Astrocyte (in vitro differentiated cells and primary cell): ENCODE measurements around the gene SLIT3. TPM values are rescaled to one million over a fixed set of nuclear protein-coding genes. Genes with fewer than 3 reads are reported as not detected.

ENCODE experiments used
- DNase-seq: peaks from one replicate; pipeline ENCODE4 v3.0.0-alpha.2; 2010; ENCODE audit warnings: low read depth
- FAIRE-seq: peaks from 2 replicates; lab custom pipeline; 2011; peaks lifted over from hg19 to GRCh38; lab: Jason Lieb, UNC
- H2AFZ ChIP-seq: 2 replicates; pipeline ENCODE4 v1.6.0; 2012; ENCODE audit warnings: low read depth, low read length, inconsistent platforms
- H3K27ac ChIP-seq: 2 replicates; pipeline ENCODE4 v1.5.1; 2011; ENCODE audit warnings: low read depth, low read length, inconsistent platforms
- H3K27me3 ChIP-seq: 2 replicates; pipeline ENCODE4 v1.6.0; 2011; ENCODE audit warnings: low read length, inconsistent platforms; ENCODE audit not compliant: insufficient read depth
- H3K36me3 ChIP-seq: 2 replicates; pipeline ENCODE4 v1.5.1; 2011; ENCODE audit warnings: low read length, inconsistent platforms; ENCODE audit not compliant: insufficient read depth
- H3K4me1 ChIP-seq: 2 replicates; pipeline ENCODE4 v1.5.1; 2011; ENCODE audit warnings: low read length, inconsistent platforms; ENCODE audit not compliant: insufficient read depth
- H3K4me2 ChIP-seq: 2 replicates; pipeline ENCODE4 v1.6.0; 2012; ENCODE audit warnings: low read length, inconsistent platforms
- H3K4me3 ChIP-seq: 2 replicates; pipeline ENCODE4 v1.5.1; 2011; ENCODE audit warnings: low read depth, mild to moderate bottlenecking, low read length, inconsistent platforms; ENCODE audit not compliant: insufficient read depth
- H3K79me2 ChIP-seq: 2 replicates; pipeline ENCODE4 v1.6.0; 2012; ENCODE audit warnings: mild to moderate bottlenecking, low read length, inconsistent platforms; ENCODE audit not compliant: insufficient read depth
- H3K9ac ChIP-seq: 2 replicates; pipeline ENCODE4 v1.6.0; 2012; ENCODE audit warnings: mild to moderate bottlenecking, low read length, inconsistent platforms
- H3K9me3 ChIP-seq: 2 replicates; pipeline ENCODE4 v1.5.1; 2012; ENCODE audit warnings: low read depth, mild to moderate bottlenecking, low read length, inconsistent platforms; ENCODE audit not compliant: insufficient read depth
- H4K20me1 ChIP-seq: 2 replicates; pipeline ENCODE4 v1.6.0; 2012; ENCODE audit warnings: low read length, inconsistent platforms; ENCODE audit not compliant: insufficient read depth
- H3K27ac Mint-ChIP-seq: one replicate; pipeline ENCODE4 v1.8.0; 2021; ENCODE audit warnings: mild to moderate bottlenecking, mixed read lengths; ENCODE audit not compliant: unreplicated experiment
- H3K27me3 Mint-ChIP-seq: one replicate; pipeline ENCODE4 v1.8.0; 2021; ENCODE audit warnings: low read depth, mixed read lengths; ENCODE audit not compliant: unreplicated experiment
- H3K36me3 Mint-ChIP-seq: one replicate; pipeline ENCODE4 v1.8.0; 2021; ENCODE audit warnings: low read depth, mixed read lengths; ENCODE audit not compliant: unreplicated experiment
- H3K4me1 Mint-ChIP-seq: one replicate; pipeline ENCODE4 v1.8.0; 2021; ENCODE audit warnings: low read depth, mixed read lengths; ENCODE audit not compliant: unreplicated experiment
- H3K4me3 Mint-ChIP-seq: one replicate; pipeline ENCODE4 v1.8.0; 2021; ENCODE audit warnings: mild to moderate bottlenecking, moderate library complexity, mixed read lengths; ENCODE audit not compliant: unreplicated experiment
- H3K9me3 Mint-ChIP-seq: one replicate; pipeline ENCODE4 v1.8.0; 2021; ENCODE audit warnings: mild to moderate bottlenecking, mixed read lengths; ENCODE audit not compliant: unreplicated experiment
- CTCF ChIP-seq: IDR thresholded peaks from 2 replicates; pipeline ENCODE4 v1.5.1; 2011; ENCODE audit warnings: low read depth, mild to moderate bottlenecking, inconsistent platforms, low read length, moderate library complexity; ENCODE audit not compliant: insufficient read depth
- EZH2 ChIP-seq: IDR thresholded peaks from 2 replicates; pipeline ENCODE4 v1.6.1; 2012; ENCODE audit warnings: mild to moderate bottlenecking, low read length, inconsistent platforms; ENCODE audit not compliant: insufficient read depth
- total RNA-seq: library from RNA; stranded (reverse); gene quantifications from 2 replicates; pipeline ENCODE4 v1.2.1, GENCODE V29; 2021

Gene SLIT3
- total RNA-seq, 1 donor from 2014 or later = 20.7 TPM

- Histone ChIP-seq H3K79me2 (no peaks in the 10 kb centered on the region), H3K4me2 (no peak overlapping the region), H3K9me3 (no peaks in the 10 kb centered on the region), H3K9ac (no peak overlapping the region), H3K36me3 (no peaks in the 10 kb centered on the region), H4K20me1 (no peaks in the 10 kb centered on the region), H2AFZ (no peak overlapping the region), H3K4me3 (no peak overlapping the region), H3K27me3 (no peaks in the 10 kb centered on the region), H3K4me1 (peaks cover 5% of the 10 kb centered on the region), H3K27ac (no peak overlapping the region)
- no peaks in the 10 kb centered on the region for H3K36me3 Mint-ChIP-seq
- peaks cover 13% of the 10 kb centered on the region for H3K4me1 Mint-ChIP-seq
- no peaks in the 10 kb centered on the region for H3K27me3 Mint-ChIP-seq
- DNase-seq = no peak
- H3K4me3 Mint-ChIP-seq = no peak overlapping the region
- H3K27ac Mint-ChIP-seq = no peak overlapping the region
- FAIRE-seq = no peak
- no peaks in the 10 kb centered on the region for H3K9me3 Mint-ChIP-seq
- TF ChIP-seq CTCF = no peak
- TF ChIP-seq EZH2 = no peak
Observed at GRCh38 chr5:168648576-168648975, 652.4 kb downstream of the SLIT3 start.

- FAIRE-seq (no peak), DNase-seq (no peak)
- H3K79me2 ChIP-seq = no peaks in the 10 kb centered on the region
- H3K4me2 ChIP-seq = no peak overlapping the region
- no peak for TF ChIP-seq CTCF
- H3K9ac ChIP-seq = no peak overlapping the region
- H3K4me3 Mint-ChIP-seq = no peak overlapping the region
- no peaks in the 10 kb centered on the region for H3K36me3 ChIP-seq
- no peak overlapping the region for H2AFZ ChIP-seq
- H3K9me3 ChIP-seq = no peaks in the 10 kb centered on the region
- H3K4me1 ChIP-seq = peaks cover 5% of the 10 kb centered on the region
- H3K27me3 Mint-ChIP-seq = no peaks in the 10 kb centered on the region
- no peak overlapping the region for H3K27ac Mint-ChIP-seq
- H3K36me3 Mint-ChIP-seq = no peaks in the 10 kb centered on the region
- no peaks in the 10 kb centered on the region for H3K9me3 Mint-ChIP-seq
- H3K27ac ChIP-seq = no peak overlapping the region
- H3K4me3 ChIP-seq = no peak overlapping the region
- H3K27me3 ChIP-seq = no peaks in the 10 kb centered on the region
- no peaks in the 10 kb centered on the region for H4K20me1 ChIP-seq
- peaks cover 13% of the 10 kb centered on the region for H3K4me1 Mint-ChIP-seq
Observed at GRCh38 chr5:168648016-168648415, 652.9 kb downstream of the SLIT3 start.

- Mint-ChIP-seq H3K4me3 (peak overlapping the region; percentile 37), H3K9me3 (no peaks in the 10 kb centered on the region), H3K36me3 (no peaks in the 10 kb centered on the region), H3K27ac (peak overlapping the region; percentile 50), H3K27me3 (no peaks in the 10 kb centered on the region), H3K4me1 (peaks cover 10% of the 10 kb centered on the region)
- FAIRE-seq = no peak
- Histone ChIP-seq H3K4me1 (peaks cover 4% of the 10 kb centered on the region), H3K27ac (no peak overlapping the region), H3K79me2 (no peaks in the 10 kb centered on the region), H3K9ac (no peak overlapping the region), H3K4me3 (no peak overlapping the region), H3K9me3 (no peaks in the 10 kb centered on the region), H3K27me3 (no peaks in the 10 kb centered on the region), H3K36me3 (no peaks in the 10 kb centered on the region), H4K20me1 (no peaks in the 10 kb centered on the region), H2AFZ (no peak overlapping the region), H3K4me2 (no peak overlapping the region)
- DNase-seq = no peak
- TF ChIP-seq EZH2 (no peak), CTCF (no peak)
Observed at GRCh38 chr5:168647083-168647482, 653.9 kb downstream of the SLIT3 start.
